HL-60 (cell line): ENCODE results near the gene INSM1.

Experiments used
- DNase-seq, 2 experiments: peaks; one replicate each; pipeline ENCODE4 v3.0.0-alpha.2; 2010 to 2020; ENCODE audit warnings: low read depth in 1 of 2, low spot score in 1 of 2
- H3K27ac ChIP-seq: fragments of 250-450 bp; sonication (Bioruptor Pico); replicated peaks from 2 replicates; pipeline ENCODE4 v1.5.1; 2020; ENCODE audit warnings: mild to moderate bottlenecking, moderate library complexity
- H3K27me3 ChIP-seq: fragments of 250-450 bp; sonication (Bioruptor Pico); 2 replicates; pipeline ENCODE4 v1.5.1; 2021; ENCODE audit warnings: mild to moderate bottlenecking, moderate library complexity; ENCODE audit not compliant: insufficient read depth, poor library complexity, severe bottlenecking
- H3K4me3 ChIP-seq: replicated peaks from 2 replicates; pipeline ENCODE4 v1.5.1; 2011; ENCODE audit warnings: mild to moderate bottlenecking, control low read depth, low read length; ENCODE audit not compliant: insufficient read depth
- GABPA ChIP-seq: IDR thresholded peaks from 2 replicates; pipeline ENCODE4 v1.6.1; 2012; ENCODE audit warnings: low read depth
- POLR2AphosphoS5 ChIP-seq: IDR thresholded peaks from 2 replicates; pipeline ENCODE4 v1.6.1; 2012; ENCODE audit warnings: low read depth
- REST ChIP-seq: IDR thresholded peaks from 2 replicates; pipeline ENCODE4 v1.6.1; 2012; ENCODE audit warnings: low read depth; ENCODE audit not compliant: insufficient replicate concordance
- SPI1 ChIP-seq: IDR thresholded peaks from 2 replicates; pipeline ENCODE4 v1.6.1; 2012; ENCODE audit warnings: low read depth, mild to moderate bottlenecking, borderline replicate concordance
- TF ChIP-seq, protein P1 (sequence below): IDR thresholded peaks from one replicate; pipeline ENCODE4 v1.5.1; 2011; ENCODE audit warnings: low read length, control low read depth, inconsistent platforms; ENCODE audit not compliant: insufficient read depth

INSM1 gene

DNA sequence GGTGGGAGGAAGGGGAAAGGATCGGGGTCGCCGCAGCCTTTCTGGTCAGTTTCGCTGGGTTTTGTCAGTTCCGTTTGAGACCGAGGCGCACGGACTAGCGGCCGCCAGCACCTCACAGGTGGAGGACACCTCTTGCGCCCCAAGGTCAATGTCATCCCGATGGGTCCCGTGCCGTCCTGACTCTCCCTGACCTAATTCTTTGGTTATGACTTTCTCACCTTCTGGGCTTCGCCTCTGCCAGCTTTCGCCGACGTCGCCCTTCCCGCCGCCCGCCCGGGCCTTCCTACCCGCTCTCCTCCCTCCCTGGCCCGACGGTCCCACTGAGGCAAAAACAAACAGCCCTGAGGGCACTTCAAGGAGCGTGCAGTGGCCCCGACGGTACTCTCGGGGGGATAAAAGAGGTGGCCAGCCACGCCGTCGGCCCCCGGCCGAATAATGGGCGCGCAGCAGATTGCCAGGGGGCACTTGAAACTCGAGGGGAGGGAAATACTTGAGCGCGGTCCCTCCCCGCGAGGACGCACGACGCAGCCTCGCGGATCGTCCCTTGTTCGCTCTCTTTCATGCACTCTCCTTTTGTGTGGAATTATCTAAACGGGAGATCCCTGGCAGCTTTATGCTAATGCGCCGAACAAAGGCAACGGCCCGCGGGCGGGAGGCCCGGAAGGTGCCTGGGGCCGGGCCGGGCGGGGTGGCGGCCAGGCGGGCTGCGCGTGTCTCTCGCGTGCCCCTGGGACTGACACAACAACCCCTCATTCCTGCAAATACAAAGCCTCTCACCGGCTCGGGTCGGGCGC, 3.9 kb upstream of the INSM1 start:
- no peak overlapping the region for H3K4me3 ChIP-seq

GRCh38 chr20:20364593-20365479, 3.1 kb upstream of the INSM1 start:
- H3K27ac ChIP-seq = no peak overlapping the region
- H3K4me3 ChIP-seq = no peak overlapping the region
- TF ChIP-seq REST (no peak), SPI1 (no peak), GABPA (no peak), POLR2AphosphoS5 (no peak)
- TF ChIP-seq, protein P1, sequence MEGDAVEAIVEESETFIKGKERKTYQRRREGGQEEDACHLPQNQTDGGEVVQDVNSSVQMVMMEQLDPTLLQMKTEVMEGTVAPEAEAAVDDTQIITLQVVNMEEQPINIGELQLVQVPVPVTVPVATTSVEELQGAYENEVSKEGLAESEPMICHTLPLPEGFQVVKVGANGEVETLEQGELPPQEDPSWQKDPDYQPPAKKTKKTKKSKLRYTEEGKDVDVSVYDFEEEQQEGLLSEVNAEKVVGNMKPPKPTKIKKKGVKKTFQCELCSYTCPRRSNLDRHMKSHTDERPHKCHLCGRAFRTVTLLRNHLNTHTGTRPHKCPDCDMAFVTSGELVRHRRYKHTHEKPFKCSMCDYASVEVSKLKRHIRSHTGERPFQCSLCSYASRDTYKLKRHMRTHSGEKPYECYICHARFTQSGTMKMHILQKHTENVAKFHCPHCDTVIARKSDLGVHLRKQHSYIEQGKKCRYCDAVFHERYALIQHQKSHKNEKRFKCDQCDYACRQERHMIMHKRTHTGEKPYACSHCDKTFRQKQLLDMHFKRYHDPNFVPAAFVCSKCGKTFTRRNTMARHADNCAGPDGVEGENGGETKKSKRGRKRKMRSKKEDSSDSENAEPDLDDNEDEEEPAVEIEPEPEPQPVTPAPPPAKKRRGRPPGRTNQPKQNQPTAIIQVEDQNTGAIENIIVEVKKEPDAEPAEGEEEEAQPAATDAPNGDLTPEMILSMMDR = no peak
- H3K27me3 ChIP-seq = peaks cover 67% of the 10 kb centered on the region
- DNase-seq = no peak

More for the DNA sequence above, 3.9 kb upstream of the INSM1 start:
- H3K27me3 ChIP-seq = peaks cover 60% of the 10 kb centered on the region
- TF ChIP-seq, protein P1 = no peak
- TF ChIP-seq POLR2AphosphoS5 = no peak
- no peak for TF ChIP-seq SPI1
- no peak for TF ChIP-seq GABPA
- no peak for TF ChIP-seq REST
- no peak overlapping the region for H3K27ac ChIP-seq
- no peak for DNase-seq

- Histone ChIP-seq H3K4me3 (no peak overlapping the region), H3K27me3 (peaks cover 75% of the 10 kb centered on the region), H3K27ac (no peak overlapping the region)
- DNase-seq = no peak
- no peak for TF ChIP-seq SPI1
These were observed 2.3 kb upstream of the INSM1 start for GRCh38 chr20:20365480-20366161.

GRCh38 chr20:20366551-20366875, 1.4 kb upstream of the INSM1 start:
- no peak for TF ChIP-seq SPI1
- no peak for TF ChIP-seq REST
- TF ChIP-seq GABPA = no peak
- TF ChIP-seq, protein P1 = no peak
- TF ChIP-seq POLR2AphosphoS5 = no peak
- DNase-seq = no peak
- Histone ChIP-seq H3K27me3 (peaks cover 78% of the 10 kb centered on the region), H3K27ac (no peak overlapping the region), H3K4me3 (no peak overlapping the region)
